Naive thymus-derived CD4-positive, alpha-beta T cell (primary cell): ENCODE results near the gene ABT1. TPM values are rescaled to one million over a fixed set of nuclear protein-coding genes. Genes with fewer than 3 reads are reported as not detected.

Experiments used
- ATAC-seq: fragments of 150-1000 bp; cut with Tn5 transposase; 2 replicates; pipeline ENCODE4 v1.10.0; 2021; ENCODE audit warnings: mild to moderate bottlenecking, moderate library complexity
- CTCF ChIA-PET: fragments of 350-600 bp; sonication (Branson Sonifier 250); formaldehyde crosslinking; loops from one replicate; lab custom pipeline; 2021; ENCODE audit warnings: antibody characterized with exemption; lab: Charles Lee
- POLR2A ChIA-PET: fragments of 350-600 bp; sonication (Branson Sonifier 250); formaldehyde crosslinking; loops from one replicate; lab custom pipeline; 2021; ENCODE audit warnings: antibody characterized with exemption, inconsistent platforms; lab: Charles Lee
- DNase-seq, 9 donors: peaks; one replicate each; pipeline versions ENCODE4 v3.0.0 to v3.0.0-alpha.2; 2020 to 2022; ENCODE audit warnings: mixed read lengths in 1 of 9
- H3K27ac ChIP-seq: one replicate; pipeline ENCODE4 v1.7.0; 2013; ENCODE audit warnings: mild to moderate bottlenecking, low read depth, low read length, moderate library complexity
- H3K27me3 ChIP-seq, 2 donors: one replicate each; pipeline ENCODE4 v1.7.0; 2013; ENCODE audit warnings: low read length in 2 of 2, mild to moderate bottlenecking in 2 of 2, moderate library complexity in 2 of 2; ENCODE audit not compliant: control insufficient read depth in 2 of 2, insufficient read depth in 2 of 2
- H3K36me3 ChIP-seq, 3 experiments: 1 replicate in 2 of 3; 2 replicates in 1 of 3; pipeline ENCODE4 v1.7.0; 2013; ENCODE audit warnings: low read length in 3 of 3, mild to moderate bottlenecking in 3 of 3, moderate library complexity in 1 of 3; ENCODE audit not compliant: insufficient read depth in 3 of 3, control insufficient read depth in 2 of 3
- H3K4me1 ChIP-seq, 2 donors: one replicate each; pipeline ENCODE4 v1.7.0; 2013; ENCODE audit warnings: low read length in 2 of 2, mild to moderate bottlenecking in 2 of 2, moderate library complexity in 1 of 2; ENCODE audit not compliant: control insufficient read depth in 2 of 2, insufficient read depth in 2 of 2
- H3K4me3 ChIP-seq: 2 replicates; pipeline ENCODE4 v1.7.0; 2013; ENCODE audit warnings: mild to moderate bottlenecking, low read length
- H3K9me3 ChIP-seq, 3 experiments: 1 replicate in 2 of 3; 2 replicates in 1 of 3; pipeline ENCODE4 v1.7.0; 2013; ENCODE audit warnings: low read length in 3 of 3; ENCODE audit not compliant: control insufficient read depth in 2 of 3
- H3K27ac Mint-ChIP-seq, 9 donors: one replicate each; pipeline ENCODE4 v1.8.0; 2020 to 2022; ENCODE audit warnings: mixed read lengths in 9 of 9, mild to moderate bottlenecking in 8 of 9, moderate library complexity in 5 of 9, inconsistent platforms in 2 of 9
- H3K27me3 Mint-ChIP-seq, 5 donors: one replicate each; pipeline ENCODE4 v1.8.0; 2021 to 2022; ENCODE audit warnings: mixed read lengths in 5 of 5, mild to moderate bottlenecking in 1 of 5
- H3K36me3 Mint-ChIP-seq, 5 donors: one replicate each; pipeline ENCODE4 v1.8.0; 2020 to 2022; ENCODE audit warnings: mixed read lengths in 5 of 5, mild to moderate bottlenecking in 3 of 5, inconsistent platforms in 1 of 5
- H3K4me1 Mint-ChIP-seq, 7 donors: one replicate each; pipeline ENCODE4 v1.8.0; 2020 to 2022; ENCODE audit warnings: mixed read lengths in 7 of 7, mild to moderate bottlenecking in 3 of 7, inconsistent platforms in 1 of 7
- H3K4me3 Mint-ChIP-seq, 10 donors: one replicate each; pipeline ENCODE4 v1.8.0; 2020 to 2022; ENCODE audit warnings: mild to moderate bottlenecking in 10 of 10, mixed read lengths in 10 of 10, moderate library complexity in 6 of 10, inconsistent platforms in 2 of 10
- H3K9me3 Mint-ChIP-seq, 11 donors: one replicate each; pipeline ENCODE4 v1.8.0; 2020 to 2022; ENCODE audit warnings: mixed read lengths in 11 of 11, mild to moderate bottlenecking in 4 of 11, inconsistent platforms in 1 of 11, moderate library complexity in 1 of 11
- intact Hi-C, 2 donors: fragments of 100-400 bp; cut with micrococcal nuclease; formaldehyde crosslinking; loops; one replicate each; pipeline ENCODE4 v1.15.1; 2023
- polyA plus RNA-seq, 2 donors: library from polyadenylated mRNA; unstranded; fragments of 300-500 nt; fragmentation: Illumina TruSeq; gene quantifications; one replicate each; pipeline ENCODE4 v1.2.3, GENCODE V29; 2021
- total RNA-seq, 6 experiments: library from RNA in 5 of 6; stranded (reverse) in 5 of 6; gene quantifications; 1 replicate in 5 of 6; 2 replicates in 1 of 6; pipeline ENCODE4 v1.2.3 and lab custom pipeline; 2021 to 2026

The ABT1 gene
- total and polyA plus RNA-seq, 7 experiments from 2014 or later = 23.3 to 44.8 (median 36.1) TPM

- peak overlapping the region in 6 of 10 donors; percentile 10 to 62 (median 29) for H3K4me3 Mint-ChIP-seq
- CTCF ChIA-PET = interaction anchor here (0.9 to 1.2 kb wide), 3 partner anchors 12 to 193 kb away, joined by 3 to 9 read pairs (median 4); no protein-coding TSS in a partner anchor
Measured at GRCh38 chr6:26556263-26557070, 40.3 kb upstream of the ABT1 start.

DNA sequence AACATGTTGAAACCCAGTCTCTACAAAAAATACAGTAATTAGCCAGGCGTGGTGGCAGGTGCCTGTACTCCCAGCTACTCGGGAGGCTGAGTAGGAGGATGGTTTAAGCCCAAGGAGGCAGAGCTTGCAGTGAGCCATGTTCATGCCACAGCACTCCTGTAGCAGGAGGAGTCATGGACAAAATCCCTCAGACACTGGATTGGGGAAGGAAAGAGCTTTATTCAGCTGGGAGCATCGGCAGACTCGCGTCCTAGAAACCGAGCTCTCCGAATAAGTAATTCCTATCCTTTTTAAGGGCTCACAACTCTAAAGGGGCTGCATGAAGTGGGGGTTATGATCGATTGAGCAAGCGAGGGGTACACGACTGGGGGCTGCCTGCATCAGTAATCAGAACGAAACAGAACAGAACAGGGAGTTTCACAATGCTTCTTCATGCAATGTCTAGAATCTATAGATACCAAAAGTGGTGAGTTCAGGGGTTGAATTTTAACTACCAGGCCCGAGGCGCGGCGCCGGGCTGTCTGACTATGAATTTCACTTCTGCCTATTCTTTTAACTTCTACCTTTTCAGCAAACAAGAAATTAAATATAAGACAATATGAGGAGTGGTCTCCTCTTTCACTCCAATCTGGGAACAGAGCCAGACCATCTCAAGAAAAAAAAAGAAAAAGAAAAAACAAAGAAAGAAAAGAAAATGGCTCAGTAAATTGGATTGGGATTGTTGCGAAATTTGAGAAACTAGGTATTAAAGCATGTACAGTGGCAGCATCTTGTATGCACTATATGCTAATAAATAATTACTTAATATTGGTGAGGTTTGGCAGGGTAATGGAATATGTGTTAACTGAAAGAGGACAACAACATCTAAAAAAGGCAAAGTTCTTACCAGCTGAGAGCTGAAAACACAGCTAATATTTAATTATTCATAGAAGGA, 35.0 kb upstream of the ABT1 start:
- no peak for ATAC-seq
- Histone ChIP-seq H3K9me3 (no peaks in the 10 kb centered on the region), H3K4me1 (no peaks in the 10 kb centered on the region), H3K27ac (no peak overlapping the region), H3K36me3 (no peaks in the 10 kb centered on the region), H3K27me3 (no peaks in the 10 kb centered on the region), H3K4me3 (no peak overlapping the region)
- ChIA-PET POLR2A (interaction anchor here (0.5 to 8.7 kb wide), 3 partner anchors 7 to 198 kb away, joined by 3 to 83 read pairs (median 3); no protein-coding TSS in a partner anchor), CTCF (interaction anchor here (0.5 to 0.7 kb wide), 2 partner anchors 239 to 240 kb away, joined by 3 to 6 read pairs; no protein-coding TSS in a partner anchor)
- peaks cover 0 to 14% (median 0%) of the 10 kb centered on the region in 5 donors for H3K27me3 Mint-ChIP-seq
- H3K9me3 Mint-ChIP-seq = no peaks in the 10 kb centered on the region
- no peak for DNase-seq
- H3K4me3 Mint-ChIP-seq = no peak overlapping the region
- no peaks in the 10 kb centered on the region for H3K36me3 Mint-ChIP-seq
- H3K27ac Mint-ChIP-seq = peak overlapping the region in 1 of 9 donors; percentile 46
- intact Hi-C loops = no loop called here
- peaks cover 0 to 7% (median 2%) of the 10 kb centered on the region in 7 donors for H3K4me1 Mint-ChIP-seq

More at GRCh38 chr6:26556263-26557070, 40.3 kb upstream of the ABT1 start:
- no peaks in the 10 kb centered on the region for H3K27me3 ChIP-seq
- peaks cover 0 to 7% (median 0%) of the 10 kb centered on the region in 5 donors for H3K27me3 Mint-ChIP-seq
- POLR2A ChIA-PET = interaction anchor here (0.6 to 6.4 kb wide), 11 partner anchors 10 to 376 kb away, joined by 3 to 83 read pairs (median 3); a partner anchor contains a TSS
- no peaks in the 10 kb centered on the region for H3K36me3 Mint-ChIP-seq
- peaks cover 6 to 26% (median 14%) of the 10 kb centered on the region in 7 donors for H3K4me1 Mint-ChIP-seq
- no peaks in the 10 kb centered on the region for H3K36me3 ChIP-seq
- no peak for ATAC-seq
- no peak overlapping the region for H3K4me3 ChIP-seq
- peaks cover 7 to 18% of the 10 kb centered on the region in 2 donors for H3K4me1 ChIP-seq
- H3K9me3 Mint-ChIP-seq = peaks cover 0 to 4% (median 0%) of the 10 kb centered on the region in 11 donors
- no peak overlapping the region for H3K27ac ChIP-seq
- peak overlapping the region in 7 of 9 donors; percentile 6 to 90 (median 62) for H3K27ac Mint-ChIP-seq
- peak in 7 of 9 donors; percentile 32 to 48 (median 42) for DNase-seq
- no peaks in the 10 kb centered on the region for H3K9me3 ChIP-seq
- intact Hi-C loops = no loop called here

DNA sequence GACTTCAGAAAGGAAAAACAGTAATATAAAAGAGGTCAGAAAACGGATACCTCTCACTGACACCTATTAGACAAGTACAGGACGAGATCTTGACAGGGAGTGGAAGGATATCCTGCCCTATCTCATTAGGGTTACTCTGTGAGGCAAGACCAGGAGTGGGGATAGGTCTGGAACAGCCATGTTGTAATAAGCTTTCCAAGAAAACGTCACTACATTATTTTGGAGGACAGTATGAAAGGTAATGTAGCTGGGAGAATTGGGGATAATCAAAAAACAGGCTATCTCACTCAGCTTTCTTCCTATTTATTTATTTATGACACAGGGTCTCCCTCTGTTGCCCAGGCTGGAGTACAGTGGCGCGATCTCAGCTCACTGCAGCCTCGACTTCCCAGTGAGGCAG, 33.3 kb upstream of the ABT1 start:
- ChIA-PET CTCF (interaction anchor here (0.5 to 2.1 kb wide), 2 partner anchors 9 to 218 kb away, joined by 3 to 4 read pairs; no protein-coding TSS in a partner anchor), POLR2A (interaction anchor here (0.7 to 8.7 kb wide), 4 partner anchors 9 to 222 kb away, joined by 3 to 83 read pairs (median 4); partner anchors contain the start of gene HMGN4)
- H3K9me3 Mint-ChIP-seq = peaks cover 0 to 6% (median 0%) of the 10 kb centered on the region in 11 donors
- Histone ChIP-seq H3K27me3 (no peaks in the 10 kb centered on the region), H3K4me1 (no peaks in the 10 kb centered on the region), H3K4me3 (no peak overlapping the region), H3K9me3 (no peaks in the 10 kb centered on the region), H3K36me3 (no peaks in the 10 kb centered on the region), H3K27ac (no peak overlapping the region)
- H3K4me1 Mint-ChIP-seq = peaks cover 0 to 12% (median 2%) of the 10 kb centered on the region in 7 donors
- intact Hi-C loops = no loop called here
- H3K36me3 Mint-ChIP-seq = peaks cover 0 to 2% (median 0%) of the 10 kb centered on the region in 5 donors
- ATAC-seq = no peak
- H3K27ac Mint-ChIP-seq = no peak overlapping the region
- peaks cover 0 to 16% (median 0%) of the 10 kb centered on the region in 5 donors for H3K27me3 Mint-ChIP-seq
- DNase-seq = no peak
- H3K4me3 Mint-ChIP-seq = no peak overlapping the region

- Histone ChIP-seq H3K36me3 (no peaks in the 10 kb centered on the region), H3K4me1 (peaks cover 0 to 3% of the 10 kb centered on the region in 2 donors), H3K4me3 (peak overlapping the region; percentile 90), H3K27ac (peak overlapping the region; percentile 74), H3K27me3 (no peaks in the 10 kb centered on the region), H3K9me3 (no peaks in the 10 kb centered on the region)
- peak; percentile 84 for ATAC-seq
- peak overlapping the region; percentile 96 to 100 (median 99) for H3K27ac Mint-ChIP-seq
- peaks cover 0 to 20% (median 0%) of the 10 kb centered on the region in 11 donors for H3K9me3 Mint-ChIP-seq
- peak overlapping the region; percentile 90 to 100 (median 95) for H3K4me3 Mint-ChIP-seq
- H3K36me3 Mint-ChIP-seq = peaks cover 0 to 6% (median 0%) of the 10 kb centered on the region in 5 donors
- POLR2A ChIA-PET = interaction anchor here (0.6 to 8.7 kb wide), 39 partner anchors 8 to 1303 kb away, joined by 3 to 83 read pairs (median 4); partner anchors contain the start of gene HMGN4
- CTCF ChIA-PET = interaction anchor here (0.5 to 3.2 kb wide), 21 partner anchors 12 to 591 kb away, joined by 3 to 32 read pairs (median 4); a partner anchor contains a TSS
- peaks cover 0 to 12% (median 0%) of the 10 kb centered on the region in 5 donors for H3K27me3 Mint-ChIP-seq
- peaks cover 11 to 42% (median 26%) of the 10 kb centered on the region in 7 donors for H3K4me1 Mint-ChIP-seq
- DNase-seq = peak; percentile 96 to 99 (median 98)
- intact Hi-C loops = loop anchor here (1.0 kb wide), 14 partner anchors 15 to 398 kb away; partner anchors contain the start of gene BTN3A1 (in 1 of the 2)
Measured at GRCh38 chr6:26568601-26569432, 27.9 kb upstream of the ABT1 start.

DNA sequence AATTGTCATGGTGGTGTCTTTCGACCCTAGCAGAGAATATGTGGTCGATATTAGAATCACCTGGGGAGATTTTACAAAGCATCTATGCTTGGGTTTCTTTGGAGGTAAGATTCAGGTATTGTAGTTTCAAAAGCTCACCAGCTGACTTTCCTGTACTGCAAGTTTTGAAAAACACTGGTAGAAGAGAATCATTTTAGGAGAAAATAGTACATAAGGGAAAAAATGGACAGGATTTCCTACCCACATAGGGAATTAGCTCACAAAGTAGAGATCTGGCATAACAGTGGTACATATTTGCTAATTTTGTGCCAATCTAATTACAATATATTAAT, 27.4 kb upstream of the ABT1 start:
- ATAC-seq = no peak

More for the DNA sequence above, 27.4 kb upstream of the ABT1 start:
- peaks cover 0 to 20% (median 0%) of the 10 kb centered on the region in 11 donors for H3K9me3 Mint-ChIP-seq
- H3K27me3 ChIP-seq = no peaks in the 10 kb centered on the region
- H3K36me3 ChIP-seq = no peaks in the 10 kb centered on the region
- POLR2A ChIA-PET = interaction anchor here (0.6 to 8.7 kb wide), 29 partner anchors 7 to 1269 kb away, joined by 3 to 83 read pairs (median 5); partner anchors contain the start of gene HMGN4
- H3K4me1 ChIP-seq = peaks cover 0 to 3% of the 10 kb centered on the region in 2 donors
- CTCF ChIA-PET = interaction anchor here (0.7 to 3.2 kb wide), 14 partner anchors 13 to 591 kb away, joined by 3 to 32 read pairs (median 3); a partner anchor contains a TSS
- no peak for DNase-seq
- H3K27ac Mint-ChIP-seq = peak overlapping the region; percentile 96 to 100 (median 99)
- no peaks in the 10 kb centered on the region for H3K9me3 ChIP-seq
- intact Hi-C loops = loop anchor here (1.0 kb wide), 2 partner anchors 228 to 394 kb away; no protein-coding TSS in a partner anchor
- peak overlapping the region; percentile 90 for H3K4me3 ChIP-seq
- H3K27ac ChIP-seq = no peak overlapping the region
- H3K4me3 Mint-ChIP-seq = peak overlapping the region; percentile 90 to 100 (median 95)
- peaks cover 0 to 12% (median 0%) of the 10 kb centered on the region in 5 donors for H3K27me3 Mint-ChIP-seq
- H3K4me1 Mint-ChIP-seq = peaks cover 11 to 40% (median 26%) of the 10 kb centered on the region in 7 donors
- peaks cover 0 to 6% (median 0%) of the 10 kb centered on the region in 5 donors for H3K36me3 Mint-ChIP-seq
